NOMO-1 treated with DMSO at 0.1 percent for 48 hours (cell line): Measurements from ENCODE around the gene MRPS35.

Experiments
- DNase-seq: peaks from one replicate; lab custom pipeline; 2025; ENCODE audit not compliant: unreplicated experiment; lab: John Stamatoyannopoulos, UW

Gene MRPS35

DNA sequence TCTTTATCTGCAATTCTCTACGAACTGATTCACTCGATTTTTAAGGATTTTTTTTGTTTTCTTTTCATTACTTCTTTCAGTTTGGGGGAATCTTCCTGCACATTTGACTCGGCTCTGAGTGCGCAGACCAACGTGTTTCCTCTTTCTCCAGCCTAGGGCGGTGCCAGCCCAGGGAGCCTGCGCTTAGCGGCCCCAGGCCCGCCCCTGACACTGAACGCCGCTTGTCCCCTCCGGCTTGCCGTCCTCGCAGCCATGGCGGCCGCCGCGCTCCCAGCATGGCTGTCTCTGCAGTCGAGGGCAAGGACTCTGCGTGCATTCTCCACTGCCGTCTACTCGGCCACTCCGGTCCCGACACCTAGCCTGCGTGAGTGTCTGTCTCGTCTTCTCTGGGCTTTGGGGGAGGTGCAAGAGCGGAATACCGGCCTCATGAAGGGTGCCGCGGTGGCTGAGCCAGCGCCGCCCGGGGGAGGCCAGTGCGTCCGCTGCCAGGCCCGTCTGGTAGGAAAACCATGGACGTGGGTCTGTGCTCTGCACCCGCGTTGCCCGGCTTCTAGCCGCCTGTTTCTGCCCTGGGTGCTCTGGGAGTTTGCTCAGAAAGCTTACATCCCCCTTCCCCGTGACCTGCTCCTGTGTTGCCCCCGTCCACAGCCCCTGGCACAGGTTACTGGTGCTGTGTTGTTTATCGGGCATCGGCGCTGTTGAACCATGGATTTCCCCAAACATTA, at the start of gene MRPS35:
TSS of gene MRPS35 (plus strand) at position 241 of the 725 bp plus-strand sequence. CDS start at position 253, 12 bp downstream.
- DNase-seq = peak; percentile 92

DNA sequence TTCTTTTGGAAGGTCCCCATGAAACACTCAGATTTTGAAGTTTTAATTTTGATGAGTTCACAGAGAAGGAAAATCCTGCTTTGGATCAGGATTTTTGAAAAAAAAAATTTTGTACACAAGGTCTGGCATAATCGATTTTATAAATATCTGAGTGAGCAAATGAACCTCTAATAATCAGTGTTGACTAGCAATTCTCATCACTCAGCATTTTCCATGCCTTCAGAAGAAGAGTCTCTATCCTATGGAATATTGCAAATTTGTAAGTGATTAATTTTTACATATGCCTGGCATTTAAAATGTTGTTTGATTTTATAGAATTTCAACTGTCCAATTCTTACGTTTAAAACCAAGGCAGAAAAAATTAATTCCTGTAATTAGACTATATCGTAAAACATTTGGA, 44.9 kb upstream of the MRPS35 start:
- no peak for DNase-seq

DNA sequence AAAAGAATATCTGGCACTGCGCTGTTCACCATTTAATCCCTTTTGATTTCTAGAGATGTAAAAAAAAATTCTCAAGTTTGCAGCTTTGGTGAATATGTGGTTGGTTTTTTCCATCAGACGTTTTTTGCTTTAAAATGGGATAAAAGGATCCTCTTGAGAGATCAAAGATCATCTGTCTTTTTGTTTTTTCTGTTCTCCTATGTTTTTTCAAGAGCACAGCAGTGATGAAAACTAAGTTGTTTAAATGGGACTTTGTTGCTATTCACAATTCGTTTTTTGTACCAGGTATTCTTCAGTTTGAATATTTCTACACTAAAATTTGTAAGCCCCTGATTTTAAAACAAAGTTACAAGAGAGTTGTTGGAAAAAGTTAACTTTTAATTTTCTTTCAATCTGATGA, 44.1 kb upstream of the MRPS35 start:
- no peak for DNase-seq

DNA sequence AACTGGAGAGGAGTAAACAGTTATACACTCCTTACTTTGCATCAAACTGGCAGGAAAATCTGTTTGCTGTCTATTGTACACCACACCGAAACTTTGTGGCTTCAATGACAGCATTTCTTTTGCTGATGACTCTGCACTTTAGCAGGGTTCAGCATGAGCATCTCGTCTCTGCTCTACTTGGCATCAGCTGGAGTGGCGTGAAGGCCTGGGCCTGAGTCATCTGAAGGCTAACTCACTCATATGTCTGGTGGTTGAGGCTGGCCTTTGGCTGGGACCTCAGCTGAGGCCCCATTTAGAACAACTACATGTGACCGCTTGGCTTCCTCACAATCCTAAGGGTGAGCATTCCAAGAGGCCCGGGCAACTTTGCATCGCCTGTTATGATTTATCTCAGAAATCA, 43.1 kb upstream of the MRPS35 start:
- DNase-seq = no peak

DNA sequence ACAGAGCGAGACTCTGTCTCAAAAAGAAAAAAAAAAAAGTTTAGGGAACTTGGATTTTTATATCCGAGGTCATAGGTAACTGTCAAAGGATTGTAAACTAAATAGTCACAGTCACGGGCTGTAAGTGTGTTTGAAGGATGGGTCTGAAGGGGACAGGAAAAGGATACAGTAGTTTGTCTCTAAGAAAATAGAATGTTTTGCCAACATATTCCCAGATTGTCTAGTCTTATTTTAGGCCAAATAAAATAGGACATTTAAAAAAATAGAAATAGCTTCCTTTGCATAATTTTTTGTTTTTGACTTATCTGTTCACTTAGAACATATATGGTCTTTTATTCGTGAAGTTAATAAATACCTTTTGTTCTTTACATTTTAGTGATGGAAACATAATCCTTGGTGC, 38.6 kb upstream of the MRPS35 start:
- no peak for DNase-seq

DNA sequence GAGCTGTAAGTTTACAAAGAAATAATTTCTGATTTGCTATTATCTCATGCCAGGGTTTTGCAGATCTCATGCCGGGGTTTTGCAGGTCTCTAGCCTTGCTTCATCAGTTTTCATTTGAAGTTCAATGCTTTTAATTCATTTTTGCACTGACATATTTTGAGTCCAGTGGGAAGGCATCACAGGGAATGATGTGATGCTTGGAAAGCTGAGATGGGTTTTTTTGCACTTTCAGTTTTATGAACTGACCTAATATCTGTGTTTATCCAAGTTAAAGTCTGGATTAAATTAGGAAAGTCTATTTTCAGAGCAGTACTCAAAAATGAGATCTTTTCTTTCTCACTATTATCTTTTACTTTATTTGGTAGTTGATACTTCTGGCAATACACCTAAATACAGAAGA, 38.0 kb upstream of the MRPS35 start:
- DNase-seq = no peak

DNA sequence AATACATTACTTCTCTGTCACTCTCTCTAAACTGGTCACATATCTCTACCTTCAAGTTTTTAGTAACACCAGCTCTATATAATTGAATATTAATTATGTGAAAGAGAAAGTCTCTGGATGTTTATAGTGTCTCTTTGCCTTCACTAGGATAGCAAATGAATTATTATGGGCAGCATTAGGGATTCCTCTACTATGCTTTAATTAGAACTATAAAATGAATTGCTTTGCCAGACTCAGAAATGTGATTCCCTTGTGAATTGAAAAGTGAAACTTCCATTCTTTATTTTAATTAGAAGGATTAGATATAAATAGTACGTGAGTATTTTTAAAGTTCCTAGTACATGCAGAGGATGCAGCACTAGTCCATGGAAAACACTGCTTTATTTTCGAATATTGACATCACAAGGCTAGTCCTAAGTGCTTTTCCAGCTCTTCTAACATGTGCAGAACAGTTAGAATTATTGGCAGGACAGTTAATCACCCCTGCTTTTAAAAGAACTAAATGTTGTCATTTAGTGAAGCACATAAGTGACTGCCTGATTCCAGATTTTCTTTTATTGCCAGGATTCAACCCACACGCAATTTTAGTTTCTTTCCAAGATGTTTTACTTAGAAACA, 37.4 kb upstream of the MRPS35 start:
- no peak for DNase-seq

DNA sequence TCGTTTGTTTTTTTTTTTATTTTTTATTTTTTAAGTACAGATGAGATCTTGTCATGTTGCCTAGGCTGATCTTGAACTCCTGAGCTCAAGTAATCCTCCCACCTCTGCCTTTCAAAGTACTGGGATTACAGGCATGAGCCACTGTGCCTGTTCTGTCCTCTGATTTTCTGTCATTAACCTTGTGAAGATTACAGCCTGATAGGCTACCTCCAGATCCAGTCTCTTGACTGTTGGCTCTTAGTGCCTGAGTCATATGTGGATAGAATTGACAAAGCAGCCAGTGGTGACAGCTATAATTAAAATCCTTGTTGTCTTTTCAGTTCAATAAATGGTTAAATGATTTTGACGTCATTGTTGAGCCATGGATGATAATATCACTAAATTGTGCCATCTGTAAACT, 35.6 kb upstream of the MRPS35 start:
- DNase-seq = no peak

DNA sequence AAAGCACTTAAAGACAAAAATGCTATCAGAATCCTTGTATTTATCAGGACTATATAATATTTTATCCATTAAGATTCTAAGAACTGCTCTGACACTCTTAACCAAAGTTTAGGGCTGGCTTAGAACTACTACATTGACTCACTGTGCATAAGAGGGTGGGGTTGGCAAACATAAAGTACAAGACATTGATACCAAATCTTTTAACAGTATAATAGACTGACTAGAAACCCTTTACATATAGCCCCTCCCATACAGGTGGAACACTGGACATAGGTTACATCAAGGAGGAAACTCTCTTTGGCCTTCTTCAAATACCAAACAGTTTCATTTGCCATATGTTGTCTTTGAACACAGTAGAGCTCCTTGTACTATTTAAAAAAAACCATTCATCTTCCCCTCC, 30.0 kb upstream of the MRPS35 start:
- DNase-seq = no peak

DNA sequence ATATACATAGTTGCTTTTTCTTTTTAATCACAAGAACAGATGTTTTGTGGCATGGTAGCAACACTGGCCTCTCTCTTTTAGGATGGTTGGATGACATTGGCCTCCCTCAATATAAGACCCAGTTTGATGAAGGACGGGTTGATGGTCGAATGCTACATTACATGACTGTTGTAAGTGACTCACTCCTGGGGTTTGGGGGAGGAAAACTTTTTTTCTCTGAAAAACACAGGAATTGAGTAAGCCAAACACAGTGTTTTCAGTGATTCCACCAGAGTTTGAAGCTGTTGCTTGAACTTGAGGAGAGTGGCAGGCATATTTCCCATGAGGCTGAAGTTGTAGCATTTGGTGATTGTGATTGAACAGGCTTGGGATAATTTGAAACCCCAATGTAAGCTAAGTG, 28.1 kb upstream of the MRPS35 start:
- no peak for DNase-seq

DNA sequence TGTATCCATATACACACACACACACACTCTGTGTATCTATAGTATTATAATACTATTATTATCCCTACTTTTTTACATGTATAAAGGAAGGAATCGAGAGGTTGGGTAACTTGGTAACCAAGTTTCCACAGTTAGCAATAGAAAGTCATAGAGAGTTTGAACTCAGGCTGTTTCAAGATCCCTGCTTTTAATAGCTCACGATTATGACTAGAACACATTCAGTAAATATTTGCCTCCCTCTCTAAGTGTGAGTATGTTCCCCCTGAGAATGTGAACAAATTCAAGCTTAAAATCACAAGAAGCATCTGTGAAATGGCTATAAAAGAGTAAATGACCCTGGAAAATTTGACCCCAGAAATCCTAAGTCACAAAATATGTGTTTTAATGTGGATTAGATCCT, 25.4 kb upstream of the MRPS35 start:
- DNase-seq = no peak

DNA sequence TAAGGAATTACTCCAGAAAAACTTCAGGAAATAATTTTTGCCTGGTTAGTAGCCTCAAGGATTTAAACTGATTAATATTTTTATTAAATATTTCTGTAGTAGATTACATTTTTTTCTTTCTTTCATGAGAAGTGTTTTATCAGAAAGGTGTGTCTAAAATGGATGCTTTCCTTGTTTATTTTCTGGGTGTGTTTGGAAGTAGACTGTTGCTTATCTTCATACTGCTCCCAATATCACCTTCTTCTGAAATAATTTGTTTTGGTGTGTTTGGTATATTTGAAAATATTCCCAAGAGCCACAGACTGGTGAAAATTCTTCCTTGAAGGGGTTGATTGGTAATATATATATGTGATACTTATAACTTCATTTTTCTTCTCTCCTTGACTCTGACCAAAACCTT, 24.5 kb upstream of the MRPS35 start:
- DNase-seq = no peak

DNA sequence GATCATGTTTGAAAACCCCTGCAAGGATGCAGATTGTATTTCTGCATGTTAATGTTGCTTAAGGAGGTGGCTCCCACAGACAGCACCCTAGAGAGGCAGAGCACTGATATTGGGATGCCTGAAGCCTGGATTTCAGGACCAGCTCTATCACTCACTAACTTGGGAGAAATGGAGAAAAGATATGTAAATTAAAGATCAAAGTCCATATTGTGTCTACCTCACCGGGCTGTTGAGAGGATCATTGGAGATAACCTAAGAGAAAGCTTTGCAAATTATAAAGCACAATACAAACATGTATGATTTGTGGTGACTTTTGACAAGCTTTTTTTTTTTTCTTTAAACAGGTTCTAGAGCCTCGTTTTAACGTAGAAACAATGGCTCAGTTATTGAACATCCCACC, 22.0 kb upstream of the MRPS35 start:
- DNase-seq = no peak

DNA sequence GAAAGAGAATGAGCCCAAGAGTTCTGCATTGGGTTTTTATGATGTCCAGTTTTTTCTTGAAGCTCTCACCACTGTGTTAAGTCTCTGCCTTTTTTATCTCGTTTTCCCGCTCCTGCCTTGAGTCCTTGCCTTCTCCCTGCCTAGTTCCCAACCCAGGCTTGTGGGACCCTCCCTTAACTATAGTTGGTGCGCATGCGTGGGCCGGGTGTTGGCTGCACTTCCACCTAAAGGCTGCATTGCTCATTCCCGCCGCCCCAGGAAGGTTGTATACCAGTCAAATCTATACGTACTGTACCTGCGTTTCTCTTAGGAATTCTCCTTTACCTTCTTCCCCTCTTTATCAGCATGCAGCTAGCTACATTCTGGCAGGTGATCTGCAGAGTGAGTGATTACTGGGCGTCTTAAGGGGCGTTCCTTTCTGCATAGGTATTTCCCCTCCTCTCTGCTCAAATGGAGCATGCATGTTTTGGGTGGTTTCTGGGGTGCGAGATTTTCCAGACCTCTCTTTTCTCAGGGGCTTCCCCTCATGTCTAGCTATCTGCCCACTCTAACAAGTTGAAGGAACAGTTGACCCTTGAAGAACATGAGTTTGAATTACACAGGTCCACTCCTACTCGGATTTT, 21.0 kb upstream of the MRPS35 start:
- DNase-seq = no peak

DNA sequence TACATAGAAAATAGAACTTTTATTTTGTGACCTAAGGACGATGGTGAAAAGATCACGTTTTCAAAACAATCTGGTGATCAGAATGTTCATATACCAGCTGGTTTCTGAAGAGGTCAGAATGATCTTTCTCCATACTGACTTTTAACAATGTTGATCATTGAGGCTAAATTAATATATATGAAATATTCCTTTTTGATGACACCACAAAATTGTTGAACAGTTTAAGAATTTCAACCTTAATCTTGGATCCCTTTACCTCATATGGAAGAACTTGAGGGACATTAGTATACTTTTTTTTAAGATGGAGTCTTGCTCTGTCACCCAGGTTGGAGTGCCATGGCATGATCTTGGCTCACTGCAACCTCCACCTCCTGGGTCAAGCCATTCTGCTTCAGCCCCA, 17.2 kb upstream of the MRPS35 start:
- DNase-seq = no peak

DNA sequence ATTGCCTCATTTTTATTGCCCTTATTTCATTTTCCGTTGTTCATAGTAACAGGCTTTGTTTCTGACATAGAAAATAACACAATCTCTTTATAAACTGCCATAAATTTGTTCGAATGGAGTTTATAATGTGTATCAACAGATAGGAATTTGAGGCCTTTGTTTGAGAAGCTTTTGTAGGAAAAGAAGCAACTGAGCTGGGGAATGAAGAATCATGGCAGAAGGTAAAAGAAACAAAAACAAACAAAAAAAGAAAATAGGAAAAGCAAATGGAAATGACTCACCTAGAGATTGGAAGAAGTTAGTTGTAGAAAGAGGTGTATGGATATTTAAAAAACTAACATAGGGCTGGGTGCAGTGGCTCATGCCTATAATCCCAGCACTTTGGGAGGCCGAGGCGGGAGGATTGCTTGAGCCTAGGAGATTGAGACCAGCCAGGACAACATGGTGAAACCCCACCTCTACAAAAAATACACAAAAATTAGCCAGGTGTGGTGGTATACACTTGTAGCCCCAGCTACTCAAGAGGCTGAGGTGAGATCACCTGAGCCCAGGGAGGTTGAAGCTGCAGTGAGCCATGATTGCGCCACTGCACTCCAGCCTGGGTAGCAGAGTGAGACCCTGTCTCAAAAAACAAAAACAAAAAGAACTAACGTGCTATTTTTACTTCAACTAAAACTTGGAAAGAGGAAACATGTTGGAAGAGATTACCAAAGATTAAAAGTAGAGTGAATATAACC, 14.9 kb upstream of the MRPS35 start:
- no peak for DNase-seq

DNA sequence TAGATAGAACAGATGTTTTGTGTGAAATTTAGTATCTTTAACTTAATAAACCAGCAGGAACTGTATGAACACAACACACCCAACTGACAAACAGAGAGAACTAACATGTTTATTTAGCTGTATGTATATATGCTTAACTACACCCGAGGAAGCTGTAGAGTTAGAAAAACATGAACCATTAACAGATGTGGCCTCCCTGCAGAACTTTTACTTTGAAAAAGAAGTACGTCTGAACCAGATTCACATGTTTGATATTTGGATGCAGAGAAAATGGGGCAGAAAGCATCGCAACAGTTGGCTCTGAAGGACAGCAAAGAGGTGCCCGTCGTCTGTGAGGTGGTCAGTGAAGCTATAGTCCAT, 14.4 kb upstream of the MRPS35 start, which contains the start of gene REP15:
TSS of gene REP15 (plus strand) at position 155 of the 360 bp plus-strand sequence. CDS start at position 271, 116 bp downstream.
- DNase-seq = no peak

DNA sequence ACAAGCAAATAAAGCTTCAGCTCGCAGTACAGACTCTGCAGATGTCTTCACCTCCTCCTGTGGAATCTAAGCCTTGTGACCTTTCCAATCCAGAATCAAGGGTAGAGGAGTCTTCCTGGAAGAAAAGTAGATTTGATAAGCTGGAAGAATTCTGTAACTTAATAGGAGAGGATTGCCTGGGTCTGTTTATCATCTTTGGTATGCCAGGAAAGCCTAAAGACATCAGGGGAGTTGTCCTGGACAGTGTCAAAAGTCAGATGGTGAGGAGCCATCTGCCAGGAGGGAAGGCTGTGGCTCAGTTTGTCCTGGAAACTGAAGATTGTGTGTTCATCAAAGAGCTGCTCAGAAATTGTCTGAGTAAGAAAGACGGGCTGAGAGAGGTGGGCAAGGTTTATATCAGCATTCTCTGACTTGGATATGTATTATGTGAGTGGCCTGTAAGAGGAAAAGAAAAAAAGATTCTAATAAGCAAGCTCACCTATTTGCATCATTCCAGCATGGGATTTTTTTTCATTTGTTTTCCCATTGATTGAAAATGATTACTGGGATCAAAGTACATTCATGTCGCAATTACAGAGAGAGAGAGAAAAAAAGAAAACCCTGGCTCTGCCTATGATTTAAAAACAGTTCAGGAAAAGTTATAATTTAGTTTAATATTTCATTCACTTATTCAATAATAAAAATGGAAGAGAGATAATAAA, 13.6 kb upstream of the MRPS35 start:
- DNase-seq = no peak

DNA sequence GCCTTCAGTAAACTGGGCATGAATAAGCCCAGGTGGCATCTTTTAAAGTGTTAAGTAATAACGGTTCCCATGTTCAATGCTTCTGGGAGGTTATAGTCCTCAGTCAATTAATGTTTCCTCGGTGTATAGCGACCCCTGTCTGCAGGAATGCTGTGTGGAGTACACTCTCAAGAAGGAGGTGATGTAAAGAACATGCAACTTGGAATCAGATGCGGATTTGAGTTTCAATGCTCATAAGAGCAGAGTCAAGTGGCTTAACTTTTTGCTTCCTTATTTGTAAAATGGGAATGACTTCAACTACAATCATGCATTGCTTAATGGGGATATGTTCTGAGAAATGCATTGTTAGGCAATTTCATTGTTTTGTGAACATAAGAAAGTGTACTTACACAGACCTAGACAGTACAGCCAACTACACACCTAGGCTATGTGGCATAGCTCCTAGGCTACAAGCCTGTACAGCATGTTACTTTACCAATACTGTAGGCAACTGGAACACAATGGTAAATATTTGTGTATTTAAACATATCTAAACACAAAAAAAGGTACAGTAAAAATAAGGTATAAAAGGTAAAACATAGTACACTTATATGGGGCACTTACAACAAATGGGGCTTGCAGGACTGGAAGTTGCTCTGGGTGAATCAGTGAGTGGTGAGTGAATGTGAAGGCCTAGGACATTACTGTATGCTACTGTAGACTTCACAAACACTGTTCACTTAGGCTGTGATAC, 6.7 kb upstream of the MRPS35 start:
- DNase-seq = peak; percentile 78

DNA sequence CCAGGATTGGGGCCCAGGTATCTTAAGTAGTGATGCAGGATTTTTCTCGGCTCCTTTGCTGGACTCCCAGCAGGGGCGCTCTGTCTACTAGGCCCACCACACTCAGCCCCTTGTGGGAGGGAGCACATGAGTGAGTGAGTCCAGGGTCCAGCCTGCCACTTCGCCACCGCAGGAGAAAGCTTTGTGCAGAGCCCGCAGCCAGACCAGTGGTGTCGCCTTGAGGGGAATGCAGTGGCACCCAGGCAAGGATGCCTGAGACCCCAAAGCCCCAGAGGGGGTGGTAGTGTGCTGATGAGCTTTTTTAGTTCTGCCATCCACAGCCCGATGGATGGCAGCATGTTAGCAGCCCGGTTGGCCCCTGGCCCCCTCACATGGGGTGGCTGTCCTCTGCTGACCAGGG, 5.4 kb upstream of the MRPS35 start:
- DNase-seq = no peak

DNA sequence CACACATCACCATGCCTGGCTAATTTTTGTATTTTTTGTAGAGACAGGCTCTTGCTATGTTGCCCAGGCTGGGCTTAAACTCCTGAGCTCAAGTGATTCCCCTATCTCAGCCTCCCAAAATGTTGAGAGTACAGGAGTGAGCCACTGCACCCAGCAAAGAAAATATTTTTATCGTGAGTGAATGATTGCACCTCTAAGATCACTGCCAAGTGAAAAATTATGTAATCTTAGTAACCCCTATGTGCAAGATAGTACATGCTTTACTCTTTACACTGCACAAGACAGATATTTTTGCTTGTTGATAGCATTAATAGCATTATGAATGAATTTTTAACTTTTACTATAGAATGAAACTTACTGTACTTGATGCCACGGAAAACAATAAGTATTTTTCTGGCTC, 3.4 kb upstream of the MRPS35 start:
- no peak for DNase-seq
